ENCODE measurements around the gene TLR6.
"Not testable (repeated sequence)": the region's sequence is repeated elsewhere in the genome, so short reads cannot be mapped to it uniquely, and the experiment has no call there.

TLR6 gene

GRCh38 chr4:38785041-38785790 lies 71.4 kb downstream of the TLR6 start:
- no peak for DNase-seq

- no peak for DNase-seq
Observed at GRCh38 chr4:38784141-38784540, 72.5 kb downstream of the TLR6 start.

GRCh38 chr4:38783109-38783460 lies 73.5 kb downstream of the TLR6 start:
- no peak for DNase-seq

- peak; percentile 51 for DNase-seq
Observed at GRCh38 chr4:38782452-38783108, 74.0 kb downstream of the TLR6 start, which contains the start of gene TLR10. TSS of gene TLR10 (minus strand) at chr4:38782990. CDS start at chr4:38775590, 7,400 bp downstream.

DNA sequence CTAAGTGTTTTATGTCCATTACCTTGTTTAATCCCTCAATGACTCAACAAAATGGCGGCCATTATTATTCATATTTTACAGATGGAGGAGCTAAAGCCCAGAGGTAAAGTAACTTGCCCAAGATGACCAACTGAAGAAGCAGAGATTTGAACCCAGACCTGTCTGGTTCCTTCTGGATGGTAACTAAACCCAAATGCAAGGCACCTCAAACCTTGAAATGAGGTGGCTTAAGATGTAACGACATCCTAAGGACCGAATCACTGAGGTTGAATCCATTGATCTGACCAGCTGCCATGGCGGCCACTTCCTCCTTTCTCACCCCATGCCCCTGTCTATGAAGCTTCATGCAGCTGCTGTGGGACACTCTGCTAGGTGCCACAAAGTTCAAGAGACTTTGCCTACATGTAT lies 74.8 kb downstream of the TLR6 start:
- no peak for DNase-seq

GRCh38 chr4:38780833-38781484 lies 75.7 kb downstream of the TLR6 start:
- DNase-seq, result no peak

DNA sequence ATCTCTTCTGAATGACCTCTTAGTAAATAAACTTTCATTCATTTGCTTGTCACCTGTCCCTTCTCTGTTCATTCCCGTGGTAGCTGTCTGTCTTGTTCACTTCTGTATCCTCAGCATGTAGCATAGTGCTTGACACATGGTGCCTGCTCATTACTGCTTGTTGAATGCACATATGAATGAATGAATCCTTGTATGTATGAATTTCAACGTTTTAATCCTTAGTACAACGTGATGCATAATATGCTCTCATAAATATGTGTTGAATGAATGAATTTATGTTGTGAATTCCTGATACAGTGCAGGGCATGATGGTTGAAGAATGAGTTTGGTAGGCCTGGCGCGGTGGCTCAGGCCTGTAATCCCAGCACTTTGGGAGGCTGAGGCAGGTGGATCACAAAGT lies 76.8 kb downstream of the TLR6 start:
- DNase-seq, result no peak

- DNase-seq, result not testable (repeated sequence)
Observed at GRCh38 chr4:38777925-38778324, 78.7 kb downstream of the TLR6 start.

- DNase-seq, result no peak
Observed at GRCh38 chr4:38775326-38775725, 81.3 kb downstream of the TLR6 start.

DNA sequence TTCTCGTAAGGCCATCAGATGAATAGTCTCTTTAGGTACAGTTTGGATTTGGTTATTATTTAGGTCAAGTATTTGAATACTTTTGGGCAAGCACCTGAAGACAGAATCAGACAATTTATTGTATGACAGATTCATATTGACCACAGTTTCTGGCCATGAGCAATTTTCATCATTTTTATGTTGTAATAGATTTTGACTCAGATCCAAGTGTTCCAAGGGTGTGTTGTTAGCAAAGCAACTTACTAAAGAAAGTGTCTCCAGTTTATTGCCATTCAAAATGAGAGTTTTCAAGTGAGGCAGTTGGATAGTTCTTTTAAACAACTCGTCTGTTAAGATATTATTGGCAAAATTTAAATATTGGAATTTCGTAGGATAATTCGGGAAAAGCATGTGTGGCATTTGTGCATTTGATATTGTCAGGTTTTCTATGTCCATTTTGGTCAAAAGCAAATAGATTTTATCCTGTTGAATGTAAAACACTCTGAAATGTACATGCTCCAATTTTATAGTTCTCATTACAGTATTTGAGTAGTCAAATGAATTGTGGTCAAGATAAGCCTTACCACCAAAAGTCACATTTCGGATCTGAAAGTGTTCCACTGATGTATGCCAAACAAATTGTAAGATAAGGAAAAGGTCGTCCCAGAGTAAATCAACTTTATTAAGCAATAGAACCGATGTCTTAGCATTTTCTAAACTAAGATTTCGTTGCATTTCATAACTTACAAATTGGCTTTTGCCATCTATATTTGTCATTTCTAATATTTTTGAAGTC lies 82.2 kb downstream of the TLR6 start:
- DNase-seq, result no peak
